Measurements from ENCODE around the gene WDFY4.

The WDFY4 gene

DNA sequence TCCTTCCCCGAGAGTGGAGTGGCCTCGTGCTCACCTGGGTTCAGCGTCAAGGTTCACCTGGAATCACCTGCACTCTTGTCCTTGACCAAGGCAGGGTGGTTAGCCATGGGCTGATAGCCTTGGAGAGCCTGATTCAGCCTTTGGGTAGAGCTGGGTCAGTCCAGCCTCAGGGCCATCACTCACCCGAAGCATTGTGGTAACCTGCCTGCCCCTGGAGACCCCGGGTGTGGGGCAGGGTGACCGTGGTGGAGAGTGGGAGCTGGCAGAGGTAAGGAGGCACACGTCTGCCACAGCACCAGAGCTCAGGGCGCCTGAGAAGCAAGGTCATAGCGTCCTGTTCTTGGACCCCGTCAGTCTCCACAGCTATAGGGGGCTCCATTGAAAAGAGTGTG is 27.8 kb upstream of the WDFY4 start:
- DNase-seq = no peak

DNA sequence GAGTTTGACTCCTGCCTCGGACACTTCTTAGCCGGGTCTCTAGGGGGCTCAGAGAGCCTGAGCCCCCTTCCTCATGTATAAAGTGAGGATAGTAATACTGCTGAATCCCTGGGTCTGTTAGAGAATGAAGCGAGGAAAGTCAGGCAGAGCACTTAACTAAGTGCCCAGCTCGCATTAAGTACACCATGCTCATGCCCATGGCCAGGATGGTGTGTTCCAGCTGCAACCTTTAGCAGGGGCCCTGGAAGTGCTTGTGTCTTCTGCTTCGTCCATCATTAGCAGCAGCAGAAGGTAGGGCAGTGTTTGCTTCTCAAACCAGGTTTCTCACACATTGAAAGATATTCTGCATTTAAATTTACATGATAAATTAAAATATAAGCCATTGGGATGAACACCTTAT is 27.3 kb upstream of the WDFY4 start:
- no peak for DNase-seq

- DNase-seq = peak; percentile 46 to 59
Observed at GRCh38 chr10:48658243-48658974, 26.3 kb upstream of the WDFY4 start.

DNA sequence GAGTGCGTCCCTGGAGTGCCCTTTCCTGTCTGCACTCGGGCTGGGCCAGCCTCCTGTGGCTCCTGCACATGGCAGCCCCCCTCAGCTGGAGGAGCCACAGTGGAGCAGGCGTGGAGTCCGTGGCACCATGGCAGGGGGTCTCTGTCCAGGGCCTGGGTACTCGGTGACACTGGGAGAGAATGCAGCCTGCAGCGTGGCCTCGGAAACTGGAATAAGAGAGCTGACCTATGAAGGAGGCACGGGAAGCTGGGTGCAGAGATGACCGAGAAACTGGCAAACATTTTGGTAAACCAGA is 25.8 kb upstream of the WDFY4 start:
- DNase-seq = no peak

DNA sequence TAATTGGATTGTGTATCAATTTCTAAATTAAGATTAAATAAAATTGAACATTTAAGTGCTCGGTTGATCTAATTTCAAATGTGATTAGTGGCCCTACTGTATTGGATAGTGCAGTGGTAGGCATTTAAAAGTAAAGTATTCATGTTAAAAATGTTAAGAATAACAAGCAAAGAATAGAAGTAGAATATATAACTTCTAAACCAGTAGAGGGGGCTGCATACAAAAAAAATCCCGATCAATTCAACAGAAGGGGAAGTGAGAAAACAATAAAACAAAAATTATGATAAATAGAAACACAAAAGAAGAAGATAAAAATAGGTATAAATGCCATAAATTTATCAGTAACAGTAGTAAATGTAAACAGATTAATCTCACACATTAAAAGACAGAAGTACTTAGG is 24.9 kb upstream of the WDFY4 start:
- DNase-seq = no peak

DNA sequence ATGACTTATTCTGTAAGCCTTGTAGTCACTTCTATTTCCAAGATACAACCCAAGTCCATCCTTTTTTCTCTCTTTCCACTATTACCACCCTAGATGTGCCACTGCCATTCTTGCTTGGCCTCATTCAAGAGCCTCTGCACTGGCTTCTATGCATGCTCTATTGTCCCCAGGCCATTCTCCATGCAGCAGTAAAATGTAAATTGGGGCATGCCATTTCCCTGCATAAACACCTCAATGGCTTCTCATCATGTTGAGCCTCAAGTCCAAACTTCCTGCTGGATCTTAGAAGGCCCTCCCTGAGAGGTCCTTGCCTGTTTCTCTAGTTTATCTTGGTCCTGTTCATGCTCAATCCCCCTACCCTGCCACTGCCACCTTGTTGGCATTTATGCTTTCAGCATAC is 23.2 kb upstream of the WDFY4 start:
- DNase-seq = no peak

DNA sequence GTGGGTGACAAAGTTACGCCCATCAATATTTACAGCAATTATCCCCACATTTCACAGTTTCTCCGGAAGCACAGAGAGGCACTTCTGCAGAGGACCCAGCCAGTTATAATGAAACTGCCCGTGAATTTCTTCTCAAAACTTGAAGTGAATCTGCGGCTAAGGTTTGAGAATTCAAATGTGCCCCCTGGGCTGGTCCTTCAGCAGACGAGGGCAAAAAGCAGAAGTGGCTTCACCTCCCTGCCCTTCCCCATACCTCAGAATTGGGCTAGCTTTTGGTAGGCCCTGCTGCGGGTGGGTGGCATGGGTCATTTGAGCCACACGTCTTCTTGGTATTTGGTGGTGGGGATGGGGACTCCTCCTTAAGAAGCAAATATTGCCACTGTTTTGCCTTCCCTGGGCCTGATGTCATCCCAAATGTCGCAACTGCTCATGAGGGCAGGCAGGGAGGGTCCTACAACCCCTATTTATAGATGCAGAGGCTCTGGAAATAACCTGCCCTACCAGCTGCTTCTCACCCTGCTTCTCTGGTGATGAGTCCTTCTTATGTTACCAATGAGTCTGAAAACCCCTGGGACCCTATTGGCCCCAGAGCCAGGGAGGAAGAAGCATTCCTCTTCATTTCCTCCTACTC is 16.6 kb upstream of the WDFY4 start:
- peak; percentile 6 to 76 for DNase-seq

DNA sequence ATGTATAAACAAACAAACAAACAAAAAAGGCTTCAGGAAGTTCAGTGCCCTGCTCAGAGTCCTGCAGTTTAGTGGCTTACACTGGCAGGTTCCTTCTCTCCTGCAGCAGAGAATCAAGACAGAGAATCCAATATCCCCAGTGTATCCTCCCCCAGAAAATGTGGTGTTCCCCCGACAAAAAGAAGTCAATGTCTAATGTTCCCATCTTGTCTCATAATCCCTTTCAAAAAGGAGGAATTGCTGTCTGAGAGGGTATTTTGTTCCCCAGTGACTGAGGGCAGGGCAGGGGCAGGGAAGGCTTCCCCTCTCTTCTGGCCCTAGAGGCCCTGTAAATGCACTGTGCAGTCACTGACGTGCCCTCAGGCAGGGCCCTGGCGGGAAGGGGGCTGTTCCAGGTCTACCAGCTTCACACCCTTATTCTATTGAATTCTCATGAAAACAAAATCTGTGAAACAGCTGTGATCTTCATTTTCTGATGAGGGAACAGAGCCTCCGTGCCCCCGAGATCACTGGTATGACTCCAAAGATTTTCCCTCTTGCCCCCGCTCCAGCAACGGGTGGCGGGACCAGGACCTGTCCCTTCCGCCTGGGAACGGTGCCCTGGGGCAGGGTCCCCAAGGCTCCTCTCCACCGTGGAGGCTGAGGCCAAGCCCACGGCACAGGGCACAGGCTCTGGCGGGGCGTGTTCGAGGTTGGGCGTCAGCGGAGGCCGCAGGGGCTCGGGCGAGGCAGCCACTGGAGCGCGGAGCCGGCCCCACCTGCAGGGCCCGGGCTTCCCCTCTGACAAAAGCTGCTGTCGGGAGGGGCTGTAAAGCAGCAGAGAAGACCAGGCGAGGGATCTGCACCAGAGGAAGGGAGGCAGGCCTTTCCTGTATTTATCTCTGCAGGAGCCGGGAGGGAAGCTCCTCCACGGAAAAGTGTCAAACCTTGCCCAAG is 13.4 kb upstream of the WDFY4 start:
- peak in 1 of 2 donors; percentile 85 for DNase-seq

DNA sequence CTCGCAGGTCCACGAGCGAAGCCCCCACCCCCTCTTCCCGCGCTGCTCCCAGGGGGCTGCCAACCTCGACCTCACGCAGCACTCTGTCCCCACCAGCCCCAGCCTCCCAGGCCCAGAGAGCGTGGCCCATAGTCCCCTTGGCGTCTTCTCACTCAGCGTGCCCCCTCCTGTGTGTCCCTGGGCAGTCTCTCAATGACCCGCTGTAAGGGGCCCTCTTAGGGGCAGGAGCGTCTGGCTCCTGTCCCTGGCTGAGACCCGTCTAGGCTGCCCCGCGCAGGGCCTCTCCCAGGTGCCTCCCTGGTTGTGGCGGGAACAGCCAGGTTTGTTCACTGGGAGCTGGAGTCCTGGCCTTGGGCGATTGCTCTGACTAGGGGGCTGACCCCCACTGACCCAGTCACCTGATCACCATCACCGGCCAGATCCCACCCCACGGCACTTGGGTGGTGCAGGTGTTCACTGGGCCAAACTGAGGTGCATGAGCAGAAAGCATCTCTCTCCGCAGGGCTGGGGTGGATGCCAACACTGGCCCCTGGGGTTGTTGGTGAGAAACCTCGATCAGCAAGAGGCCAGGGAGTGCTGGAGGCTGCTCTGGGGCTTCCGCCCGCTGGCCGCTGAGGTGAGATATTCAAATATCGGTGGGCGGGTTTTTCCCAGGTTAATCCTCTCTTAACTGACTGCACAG is 12.6 kb upstream of the WDFY4 start:
- DNase-seq = peak in 1 of 2 donors; percentile 67

DNA sequence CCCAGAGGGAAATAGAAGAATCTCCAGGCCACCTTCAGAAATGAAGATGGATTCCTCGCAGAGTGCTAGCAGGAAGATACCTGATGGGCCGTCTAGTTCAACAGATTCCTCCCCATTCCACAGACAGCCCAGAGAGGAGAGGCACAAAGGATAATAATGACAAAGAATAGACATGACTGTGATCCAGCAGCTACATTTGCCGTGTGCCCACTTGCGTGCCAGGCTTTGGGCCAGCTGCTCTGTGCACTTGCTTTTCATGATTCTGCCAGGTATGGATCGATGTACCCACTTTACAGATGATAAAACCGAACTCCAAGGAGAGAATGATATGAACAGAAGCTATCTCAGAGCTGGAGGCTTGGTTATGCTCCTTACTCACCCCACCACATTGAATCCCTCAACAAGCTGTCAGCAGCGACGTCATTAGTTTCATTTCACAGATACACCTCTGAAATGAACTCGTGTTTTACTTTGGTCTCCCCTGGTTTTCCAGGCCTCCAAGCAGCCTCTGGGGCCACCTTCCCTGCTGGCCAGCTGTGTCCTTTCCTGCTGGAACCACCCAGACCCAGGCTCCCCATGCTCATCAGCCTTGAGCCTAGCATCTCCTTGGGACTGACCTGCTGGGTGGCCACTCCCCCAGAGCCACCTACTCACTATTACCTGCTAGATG is 11.9 kb upstream of the WDFY4 start:
- DNase-seq = peak in 1 of 2 donors; percentile 27

DNA sequence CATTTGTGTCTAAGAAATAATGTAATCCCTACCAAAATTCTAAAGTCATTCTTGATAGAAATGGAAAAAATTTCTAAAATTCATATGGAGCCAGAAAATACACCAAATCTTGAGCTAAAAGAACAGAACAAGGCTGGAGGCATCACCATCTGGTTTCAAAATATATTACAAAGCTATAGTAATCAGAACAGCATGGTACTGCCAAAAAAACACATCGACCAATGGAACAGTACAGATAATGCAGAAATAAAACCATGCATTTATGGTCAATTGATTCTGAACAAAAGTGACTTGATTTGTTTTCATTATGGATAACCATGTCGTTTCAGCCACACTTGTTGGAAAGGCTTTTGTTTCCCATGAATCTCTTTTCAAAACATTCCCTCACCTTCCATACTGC is 7.0 kb upstream of the WDFY4 start:
- DNase-seq = no peak

- peak in 1 of 2 donors; percentile 30 for DNase-seq
Observed at GRCh38 chr10:48678041-48678440, 6.6 kb upstream of the WDFY4 start.

DNA sequence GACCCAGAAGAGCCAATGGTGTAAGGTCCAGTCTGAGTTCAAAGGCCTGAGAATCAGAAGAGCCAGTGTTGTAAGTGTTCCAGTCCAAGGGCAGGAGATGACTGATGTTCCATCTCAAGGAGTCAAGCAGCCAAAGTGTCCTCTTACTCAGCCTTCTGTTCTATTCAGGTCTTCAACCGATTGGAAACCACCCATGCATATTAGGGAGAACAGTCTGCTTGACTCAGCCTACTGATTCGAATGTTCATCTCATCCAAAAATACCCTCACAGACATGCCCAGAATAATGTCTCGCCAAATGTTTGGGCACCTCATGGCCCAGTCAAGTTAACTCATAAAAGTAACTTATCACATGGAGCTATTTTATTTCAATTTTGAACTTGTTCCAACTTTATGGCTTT is 2.9 kb upstream of the WDFY4 start:
- DNase-seq = no peak

GRCh38 chr10:48682265-48682664 is 2.4 kb upstream of the WDFY4 start:
- no peak for DNase-seq

GRCh38 chr10:48683424-48683823 is 1.2 kb upstream of the WDFY4 start:
- DNase-seq = no peak

GRCh38 chr10:48683868-48684267 is 805 bp upstream of the WDFY4 start:
- peak in 1 of 2 donors; percentile 34 for DNase-seq

GRCh38 chr10:48684463-48684791 is 246 bp upstream of the WDFY4 start:
- no peak for DNase-seq

- no peak for DNase-seq
Observed at GRCh38 chr10:48685731-48686130, 1.1 kb downstream of the WDFY4 start.

DNA sequence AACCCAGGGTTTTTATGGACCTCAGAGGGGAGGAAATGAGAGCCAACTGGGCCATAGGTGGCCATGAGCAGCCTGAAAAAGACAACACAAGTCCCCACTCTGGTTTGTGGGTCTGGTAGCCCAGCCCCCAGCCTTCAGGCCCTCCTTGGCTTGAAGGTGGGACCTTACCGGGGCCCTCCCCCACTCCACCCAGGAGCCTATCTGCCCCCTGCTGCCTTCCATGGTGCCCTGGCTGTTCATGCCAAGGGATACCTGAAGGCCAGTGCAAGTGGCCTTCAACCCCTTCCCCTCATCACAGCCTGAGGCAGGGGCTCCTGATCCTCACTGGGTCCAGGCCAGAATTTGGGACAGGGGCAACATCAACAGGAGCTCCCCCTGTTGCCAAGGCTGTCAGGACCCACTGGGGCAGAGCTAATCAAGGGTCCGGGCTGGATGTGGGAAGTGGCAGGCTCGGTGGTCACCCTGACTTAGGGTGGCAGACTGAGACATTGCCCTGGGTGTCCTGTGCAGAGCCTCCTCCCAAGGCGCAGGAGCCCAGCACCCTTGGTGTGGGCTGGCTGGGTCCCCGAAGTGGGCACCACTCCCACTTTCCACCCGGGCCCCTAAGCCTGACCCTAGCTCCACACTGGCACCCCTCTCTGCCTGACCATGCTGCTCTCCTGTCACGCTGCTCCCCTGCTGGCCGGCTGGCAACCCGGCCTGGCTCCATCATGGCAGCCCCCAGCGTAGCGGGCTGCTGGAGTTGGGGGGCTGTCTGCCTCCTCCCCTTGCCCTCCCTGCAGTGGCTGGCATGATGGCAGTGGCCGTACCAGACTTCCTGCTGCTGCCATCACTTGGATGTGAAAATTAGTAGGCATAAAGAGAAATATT is 6.4 kb downstream of the WDFY4 start:
- DNase-seq = no peak

GRCh38 chr10:48691812-48692528 is 7.3 kb downstream of the WDFY4 start:
- no peak for DNase-seq

DNA sequence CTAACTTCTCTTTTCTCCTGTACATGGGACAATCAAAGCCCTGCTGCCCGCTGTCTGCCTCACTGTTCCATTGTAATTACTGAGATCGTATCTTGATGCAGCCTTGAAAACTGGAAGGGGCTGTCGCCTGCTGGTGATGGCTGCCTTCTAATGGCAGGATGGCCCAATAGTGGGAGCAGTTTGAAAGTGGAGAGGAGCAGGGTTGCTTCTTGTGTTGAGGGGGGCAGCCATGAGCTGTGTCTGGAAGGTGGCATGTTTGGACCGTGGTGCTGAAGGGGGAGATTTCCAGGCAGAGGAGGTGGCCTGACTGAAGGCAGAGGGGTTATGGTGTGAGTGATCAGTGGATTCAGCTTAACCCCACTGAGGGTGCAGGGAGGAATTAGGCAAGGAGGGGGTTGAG is 8.1 kb downstream of the WDFY4 start:
- DNase-seq = no peak

All from CD4-positive, alpha-beta T cell treated with Interleukin-1 beta for 1 hour (primary cell).